Heart left ventricle (tissue), 13 donors: Measurements from ENCODE around the gene NEB.
"Not testable (repeated sequence)": the region's sequence is repeated elsewhere in the genome, so short reads cannot be mapped to it uniquely, and the experiment has no call there.

Source experiments
- POLR2A ChIP-seq, 2 donors: fragments of 450-650 bp; IDR thresholded peaks; one replicate each; pipeline ENCODE4 v1.6.1; 2017; ENCODE audit warnings: antibody characterized with exemption in 2 of 2, mild to moderate bottlenecking in 2 of 2, moderate library complexity in 2 of 2
- TF ChIP-seq, protein P1 (sequence below), 12 donors: fragments of 200-600 bp; sonication (generic) in 4 of 12; IDR thresholded peaks; one replicate each; pipeline versions ENCODE4 v1.5.0 to v1.8.0; 2018 to 2022; ENCODE audit warnings: antibody characterized with exemption in 12 of 12, mild to moderate bottlenecking in 5 of 12
- donor health status: ischemic (EF 13 %, LVEDD 7.1; RV severe dilation, severe dysfunction).
- donor health status: DM: no; HTN: yes; CAD: no.
- donor health status: DM: no; HTN: no; CAD: no.
- donor health status: ischemic (EF 25% LVEDD 6.9; RV normal size, moderate dysfunction).
- donor health status: ischemic (EF 25% LVEDD 5.7; RV mildly dilated, moderate dysfunction).
- donor health status: ischemic (EF 35%, LVEDD 5.7; RV mildly dilated, moderate dysfunction).
- donor health status: nonischemic (EF 11% LVEDD 7.7; RV severe dilation, severe dysfunction).
- donor health status: DM: yes; HTN: yes; CAD: no.
- donor health status: PGD.
- donor health status: ischemic (EF 29% LVEDD 5.4; RV normal size, mild dysfunction).
- donor health status: nonischemic (EF 23%, LVEDD 6.1; RV moderate dilation, normal function).

DNA sequence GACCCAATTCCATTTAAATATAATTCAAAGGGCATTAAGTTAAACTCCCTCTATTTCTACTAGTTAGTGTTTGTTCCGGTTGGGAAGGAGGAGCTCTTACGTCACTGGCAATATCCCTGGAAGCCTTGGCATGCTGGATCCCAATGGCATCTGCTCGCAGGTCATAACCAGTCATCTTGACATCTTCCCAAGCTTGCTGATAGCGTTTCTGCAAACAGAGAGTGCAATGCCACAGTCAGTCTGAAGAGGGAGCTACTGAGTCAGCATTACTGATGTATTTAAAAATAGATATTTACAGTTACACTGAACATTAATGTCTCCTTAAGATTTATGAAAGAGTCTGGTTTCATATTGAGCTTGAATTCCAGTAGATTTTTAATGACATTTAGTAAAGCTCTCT, 153.6 kb downstream of the NEB start:
- TF ChIP-seq, protein P1, sequence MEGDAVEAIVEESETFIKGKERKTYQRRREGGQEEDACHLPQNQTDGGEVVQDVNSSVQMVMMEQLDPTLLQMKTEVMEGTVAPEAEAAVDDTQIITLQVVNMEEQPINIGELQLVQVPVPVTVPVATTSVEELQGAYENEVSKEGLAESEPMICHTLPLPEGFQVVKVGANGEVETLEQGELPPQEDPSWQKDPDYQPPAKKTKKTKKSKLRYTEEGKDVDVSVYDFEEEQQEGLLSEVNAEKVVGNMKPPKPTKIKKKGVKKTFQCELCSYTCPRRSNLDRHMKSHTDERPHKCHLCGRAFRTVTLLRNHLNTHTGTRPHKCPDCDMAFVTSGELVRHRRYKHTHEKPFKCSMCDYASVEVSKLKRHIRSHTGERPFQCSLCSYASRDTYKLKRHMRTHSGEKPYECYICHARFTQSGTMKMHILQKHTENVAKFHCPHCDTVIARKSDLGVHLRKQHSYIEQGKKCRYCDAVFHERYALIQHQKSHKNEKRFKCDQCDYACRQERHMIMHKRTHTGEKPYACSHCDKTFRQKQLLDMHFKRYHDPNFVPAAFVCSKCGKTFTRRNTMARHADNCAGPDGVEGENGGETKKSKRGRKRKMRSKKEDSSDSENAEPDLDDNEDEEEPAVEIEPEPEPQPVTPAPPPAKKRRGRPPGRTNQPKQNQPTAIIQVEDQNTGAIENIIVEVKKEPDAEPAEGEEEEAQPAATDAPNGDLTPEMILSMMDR (IDR thresholded peaks at IDR 0.05): not testable (repeated sequence)
- TF ChIP-seq POLR2A (IDR thresholded peaks at IDR 0.05): not testable (repeated sequence)
